PFSK-1 (cell line): ENCODE data around the gene SLC10A6.

ENCODE experiments used
- POLR2AphosphoS5 ChIP-seq: IDR thresholded peaks from 2 replicates; pipeline ENCODE4 v1.6.1; 2012; ENCODE audit warnings: low read depth, mild to moderate bottlenecking, control low read depth, low read length, moderate library complexity
- SIN3A ChIP-seq: IDR thresholded peaks from 2 replicates; pipeline ENCODE4 v1.6.1; 2012; ENCODE audit warnings: mild to moderate bottlenecking, low read length, moderate library complexity, borderline replicate concordance; ENCODE audit not compliant: insufficient read depth
- TAF1 ChIP-seq: IDR thresholded peaks from 2 replicates; pipeline ENCODE4 v1.6.1; 2012; ENCODE audit warnings: low read length, control low read depth, borderline replicate concordance; ENCODE audit not compliant: insufficient read depth
- TF ChIP-seq, protein P1 (sequence below), 2 experiments: IDR thresholded peaks; 2 replicates each; pipeline versions ENCODE4 v1.6.1 to v1.8.0; 2011 to 2012; ENCODE audit warnings: low read depth in 2 of 2, low read length in 2 of 2, control low read depth in 1 of 2, inconsistent platforms in 1 of 2, mild to moderate bottlenecking in 1 of 2, moderate library complexity in 1 of 2; ENCODE audit not compliant: insufficient read depth in 1 of 2

DNA sequence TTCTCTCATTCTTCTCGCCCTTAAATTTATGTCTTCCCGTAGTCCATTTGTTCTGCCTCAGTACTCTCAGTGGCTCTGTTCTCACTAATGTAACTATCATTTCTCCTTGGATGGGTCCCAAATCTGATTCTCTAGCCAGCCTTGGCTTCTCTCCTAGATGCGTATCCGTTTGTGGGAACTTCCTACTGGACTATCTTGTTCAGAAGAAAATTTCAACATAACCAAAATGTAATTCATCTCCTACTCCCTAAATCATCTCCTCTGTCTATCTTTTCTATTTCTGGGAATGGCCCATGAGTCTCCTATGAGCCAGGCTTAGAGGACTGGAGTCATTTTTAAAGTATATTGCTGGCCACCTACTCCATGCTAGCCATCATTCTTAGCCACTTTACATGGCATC lies 47.4 kb upstream of the SLC10A6 start:
- TF ChIP-seq SIN3A: no peak
- no peak for TF ChIP-seq POLR2AphosphoS5
- TF ChIP-seq, protein P1, sequence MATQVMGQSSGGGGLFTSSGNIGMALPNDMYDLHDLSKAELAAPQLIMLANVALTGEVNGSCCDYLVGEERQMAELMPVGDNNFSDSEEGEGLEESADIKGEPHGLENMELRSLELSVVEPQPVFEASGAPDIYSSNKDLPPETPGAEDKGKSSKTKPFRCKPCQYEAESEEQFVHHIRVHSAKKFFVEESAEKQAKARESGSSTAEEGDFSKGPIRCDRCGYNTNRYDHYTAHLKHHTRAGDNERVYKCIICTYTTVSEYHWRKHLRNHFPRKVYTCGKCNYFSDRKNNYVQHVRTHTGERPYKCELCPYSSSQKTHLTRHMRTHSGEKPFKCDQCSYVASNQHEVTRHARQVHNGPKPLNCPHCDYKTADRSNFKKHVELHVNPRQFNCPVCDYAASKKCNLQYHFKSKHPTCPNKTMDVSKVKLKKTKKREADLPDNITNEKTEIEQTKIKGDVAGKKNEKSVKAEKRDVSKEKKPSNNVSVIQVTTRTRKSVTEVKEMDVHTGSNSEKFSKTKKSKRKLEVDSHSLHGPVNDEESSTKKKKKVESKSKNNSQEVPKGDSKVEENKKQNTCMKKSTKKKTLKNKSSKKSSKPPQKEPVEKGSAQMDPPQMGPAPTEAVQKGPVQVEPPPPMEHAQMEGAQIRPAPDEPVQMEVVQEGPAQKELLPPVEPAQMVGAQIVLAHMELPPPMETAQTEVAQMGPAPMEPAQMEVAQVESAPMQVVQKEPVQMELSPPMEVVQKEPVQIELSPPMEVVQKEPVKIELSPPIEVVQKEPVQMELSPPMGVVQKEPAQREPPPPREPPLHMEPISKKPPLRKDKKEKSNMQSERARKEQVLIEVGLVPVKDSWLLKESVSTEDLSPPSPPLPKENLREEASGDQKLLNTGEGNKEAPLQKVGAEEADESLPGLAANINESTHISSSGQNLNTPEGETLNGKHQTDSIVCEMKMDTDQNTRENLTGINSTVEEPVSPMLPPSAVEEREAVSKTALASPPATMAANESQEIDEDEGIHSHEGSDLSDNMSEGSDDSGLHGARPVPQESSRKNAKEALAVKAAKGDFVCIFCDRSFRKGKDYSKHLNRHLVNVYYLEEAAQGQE (IDR thresholded peaks at IDR 0.05; ENCODE audit: insufficient read depth in 1 of 2, low read depth in 2 of 2, low read length in 2 of 2): no peak
- no peak for TF ChIP-seq TAF1
